Thyroid gland (tissue), 4 donors: ENCODE measurements around the gene MAPK8IP3. TPM values are rescaled to one million over a fixed set of nuclear protein-coding genes. Genes with fewer than 3 reads are reported as not detected.

Experiments used
- DNase-seq, 2 donors: peaks; one replicate each; pipeline ENCODE4 v3.0.0-alpha.2; 2019
- H3K27ac ChIP-seq, 3 donors: fragments of 200-600 bp; sonication (generic); 1 replicate in 2 of 3; 2 replicates in 1 of 3; pipeline ENCODE4 v1.5.1; 2016 to 2019; ENCODE audit warnings: mild to moderate bottlenecking in 1 of 3, moderate library complexity in 1 of 3
- H3K27me3 ChIP-seq: fragments of 200-600 bp; sonication (generic); one replicate; pipeline ENCODE4 v1.5.1; 2019
- H3K36me3 ChIP-seq, 2 donors: fragments of 200-600 bp; sonication (generic); one replicate each; pipeline ENCODE4 v1.5.1; 2016 to 2019
- H3K4me1 ChIP-seq, 2 donors: fragments of 200-600 bp; sonication (generic); one replicate each; pipeline ENCODE4 v1.5.1; 2017 to 2019
- H3K4me3 ChIP-seq, 3 donors: fragments of 200-600 bp; sonication (generic); replicated peaks in 1 of 3; 1 replicate in 2 of 3; 2 replicates in 1 of 3; pipeline ENCODE4 v1.5.1; 2016; ENCODE audit warnings: mild to moderate bottlenecking in 1 of 3
- H3K9me3 ChIP-seq: fragments of 200-600 bp; sonication (generic); one replicate; pipeline ENCODE4 v1.5.1; 2017
- CTCF ChIP-seq, 6 experiments: fragments of 200-600 bp in 3 of 6; fragments of 450-650 bp in 3 of 6; sonication (generic) in 3 of 6; IDR thresholded peaks; one replicate each; pipeline ENCODE4 v1.5.1; 2016 to 2019; ENCODE audit warnings: antibody characterized with exemption in 6 of 6, mild to moderate bottlenecking in 2 of 6, inconsistent platforms in 1 of 6, moderate library complexity in 1 of 6
- POLR2A ChIP-seq, 2 donors: fragments of 450-650 bp; IDR thresholded peaks; one replicate each; pipeline ENCODE4 v1.6.1; 2017; ENCODE audit warnings: antibody characterized with exemption in 2 of 2, mild to moderate bottlenecking in 2 of 2, moderate library complexity in 1 of 2
- WGBS, 2 donors: methylation state at CpG; one replicate each; pipeline ENCODE4 v1.1.5; 2017; 5-methylcytosine and 5-hydroxymethylcytosine counted together
- intact Hi-C: fragments of 100-400 bp; cut with DNase I; formaldehyde crosslinking; loops from one replicate; pipeline ENCODE4 v1.15.1; 2023
- total RNA-seq, 4 donors: library from RNA; depleted of rRNA; stranded (reverse); fragments of >200 nt; gene quantifications; one replicate each; pipeline ENCODE4 v1.2.3, GENCODE V29; 2016

The MAPK8IP3 gene
- total RNA-seq, 4 donors from 2014 or later: 45.7 to 137 (median 60.4) TPM

DNA sequence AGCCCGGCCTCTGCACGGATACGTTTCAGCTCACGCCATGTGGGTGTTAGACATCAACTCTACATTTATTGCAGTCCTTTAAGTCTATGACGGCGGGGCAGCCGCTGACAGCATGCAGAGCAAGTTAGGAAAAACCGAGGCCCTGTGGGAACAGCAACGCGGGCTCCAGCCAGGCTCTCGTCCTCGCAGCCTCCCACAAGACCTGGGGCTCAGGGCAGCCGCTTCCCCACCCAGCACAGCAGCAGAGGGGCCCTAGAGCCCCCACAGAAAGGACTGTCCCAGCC is 70.6 kb downstream of the MAPK8IP3 start:
- peaks cover 23 to 26% of the 10 kb centered on the region in 2 donors for H3K36me3 ChIP-seq
- no peak overlapping the region for H3K4me3 ChIP-seq
- WGBS, 2 donors: 85 to 97% methylated on average over 6 to 13 of the region's 13 CpGs
- no peaks in the 10 kb centered on the region for H3K27me3 ChIP-seq
- peaks cover 28 to 34% of the 10 kb centered on the region in 2 donors for H3K4me1 ChIP-seq
- intact Hi-C loops: no loop called here
- TF ChIP-seq POLR2A (IDR thresholded peaks at IDR 0.05): no peak
- H3K9me3 ChIP-seq: no peaks in the 10 kb centered on the region
- DNase-seq: no peak
- H3K27ac ChIP-seq: no peak overlapping the region

DNA sequence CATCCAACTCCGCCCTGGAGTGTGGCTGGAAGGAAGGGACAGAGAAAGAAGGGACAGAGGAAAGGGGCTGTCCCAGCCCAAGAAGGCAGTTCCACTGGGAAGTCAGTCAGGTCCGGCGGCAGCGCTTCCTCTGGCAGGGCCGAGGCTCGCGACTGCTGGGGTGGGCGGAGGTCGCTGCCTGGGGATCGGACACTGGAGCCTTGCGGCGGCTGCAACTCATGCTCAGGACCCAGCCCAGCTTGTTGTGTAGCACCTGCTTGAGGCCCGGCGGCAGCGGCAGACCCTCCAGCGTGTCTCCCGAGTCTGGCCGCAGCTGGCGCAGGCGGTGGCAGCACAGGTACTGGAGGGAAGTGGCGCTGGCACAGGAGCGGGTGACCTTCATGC is 71.0 kb downstream of the MAPK8IP3 start:
- WGBS, 2 donors: 91 to 100% methylated on average over 5 to 20 of the region's 22 CpGs

DNA sequence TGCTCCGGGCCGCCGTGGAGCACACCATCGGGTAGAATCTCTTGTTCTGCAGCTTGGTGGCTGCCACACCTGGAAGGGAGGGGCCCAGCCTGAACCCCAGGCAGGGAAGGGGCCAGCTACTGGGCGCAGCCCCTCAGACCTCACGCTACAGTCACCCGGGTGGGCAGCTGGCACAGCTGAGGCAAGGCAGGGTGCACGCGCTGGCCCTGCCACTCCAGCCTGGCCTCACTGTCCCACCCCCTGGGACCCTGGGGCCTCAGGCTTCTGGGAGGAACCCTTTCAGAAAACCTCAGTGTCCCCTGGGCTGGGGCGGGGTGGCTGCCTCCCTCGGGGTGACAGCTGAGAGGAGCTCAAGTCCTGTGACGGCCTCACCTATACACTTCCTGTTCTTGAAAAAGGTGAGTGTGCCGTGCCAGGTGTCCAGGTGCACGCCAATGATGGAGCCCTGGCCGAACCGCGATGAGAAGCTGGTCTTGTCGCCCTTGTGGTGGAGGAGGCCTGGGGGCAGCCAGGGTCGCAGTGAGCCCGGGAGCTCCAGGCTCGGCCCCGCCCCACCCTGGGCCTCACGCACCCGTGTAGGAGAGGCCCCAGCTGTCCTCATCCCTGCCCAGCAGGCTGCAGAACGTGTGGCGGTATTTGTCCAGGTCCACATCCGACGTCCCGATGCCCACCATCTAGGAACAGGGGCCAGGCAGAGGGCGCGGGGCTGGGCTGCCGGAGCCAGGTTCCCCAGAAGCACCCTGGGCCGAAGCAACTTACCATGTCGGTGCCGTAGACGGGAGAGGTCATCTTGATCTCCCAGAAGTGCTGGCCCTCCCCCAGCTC is 71.6 kb downstream of the MAPK8IP3 start:
- no peak overlapping the region for H3K27ac ChIP-seq
- WGBS, 2 donors: 86 to 87% methylated on average over 9 to 29 of the region's 36 CpGs
- no peak for DNase-seq
- no peaks in the 10 kb centered on the region for H3K27me3 ChIP-seq
- intact Hi-C loops: no loop called here
- H3K9me3 ChIP-seq: no peaks in the 10 kb centered on the region
- no peak for TF ChIP-seq CTCF (IDR thresholded peaks at IDR 0.05)
- no peak for TF ChIP-seq POLR2A (IDR thresholded peaks at IDR 0.05)
- no peak overlapping the region for H3K4me3 ChIP-seq
- H3K36me3 ChIP-seq: peaks cover 23 to 26% of the 10 kb centered on the region in 2 donors
- peaks cover 22 to 26% of the 10 kb centered on the region in 2 donors for H3K4me1 ChIP-seq

More for the DNA sequence above, 71.0 kb downstream of the MAPK8IP3 start:
- TF ChIP-seq POLR2A (IDR thresholded peaks at IDR 0.05) (no peak), CTCF (IDR thresholded peaks at IDR 0.05) (no peak)
- peaks cover 27 to 31% of the 10 kb centered on the region in 2 donors for H3K4me1 ChIP-seq
- peaks cover 23 to 26% of the 10 kb centered on the region in 2 donors for H3K36me3 ChIP-seq
- no peak overlapping the region for H3K4me3 ChIP-seq
- H3K27ac ChIP-seq: no peak overlapping the region
- H3K9me3 ChIP-seq: no peaks in the 10 kb centered on the region
- intact Hi-C loops: no loop called here
- no peaks in the 10 kb centered on the region for H3K27me3 ChIP-seq
- no peak for DNase-seq

GRCh38 chr16:1778200-1779179 is 72.5 kb downstream of the MAPK8IP3 start:
- intact Hi-C loops: no loop called here
- no peak for DNase-seq
- TF ChIP-seq POLR2A (IDR thresholded peaks at IDR 0.05) (no peak), CTCF (IDR thresholded peaks at IDR 0.05) (no peak)
- Histone ChIP-seq H3K4me3 (no peak overlapping the region), H3K36me3 (peaks cover 23 to 26% of the 10 kb centered on the region in 2 donors), H3K9me3 (no peaks in the 10 kb centered on the region), H3K27ac (no peak overlapping the region), H3K27me3 (no peaks in the 10 kb centered on the region), H3K4me1 (peaks cover 21 to 29% of the 10 kb centered on the region in 2 donors)
- 79 to 88% methylated on average over 12 to 26 of the region's 34 CpGs for WGBS, 2 donors

DNA sequence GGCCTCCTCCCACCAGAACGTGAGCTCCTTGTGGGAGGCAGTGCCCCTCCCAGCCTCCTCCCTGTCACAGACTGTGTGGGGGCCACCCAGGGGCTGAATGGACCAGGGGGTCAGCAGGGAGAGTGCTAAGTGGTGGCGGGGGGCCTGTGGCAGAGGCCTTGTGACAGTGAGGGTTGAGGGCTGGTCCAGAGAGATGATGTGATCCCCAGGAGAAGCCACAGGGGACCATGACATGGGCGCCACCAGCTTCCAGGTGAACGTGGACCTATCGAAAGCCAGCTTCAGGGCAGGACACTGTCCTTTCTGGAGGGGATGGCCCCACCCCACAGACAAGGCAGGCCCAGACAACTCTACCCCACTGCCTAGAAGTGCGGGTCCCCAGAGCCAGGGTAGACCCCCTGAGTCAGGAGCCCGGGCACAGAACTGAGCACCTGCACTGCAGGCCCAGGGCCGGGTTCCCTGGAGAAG is 73.3 kb downstream of the MAPK8IP3 start:
- intact Hi-C loops: no loop called here
- Histone ChIP-seq H3K27me3 (no peaks in the 10 kb centered on the region), H3K36me3 (peaks cover 23 to 26% of the 10 kb centered on the region in 2 donors), H3K9me3 (no peaks in the 10 kb centered on the region), H3K4me3 (no peak overlapping the region), H3K4me1 (peaks cover 18 to 31% of the 10 kb centered on the region in 2 donors), H3K27ac (no peak overlapping the region)
- no peak for TF ChIP-seq CTCF (IDR thresholded peaks at IDR 0.05)
- TF ChIP-seq POLR2A (IDR thresholded peaks at IDR 0.05): no peak
- WGBS, 2 donors: 87 to 90% methylated on average over 5 to 8 of the region's 8 CpGs
- no peak for DNase-seq
